Testis (tissue), 3 donors: Measurements from ENCODE around the gene CDK2AP2. TPM values are rescaled to one million over a fixed set of nuclear protein-coding genes. Genes with fewer than 3 reads are reported as not detected.

Experiments
- DNase-seq: peaks from one replicate; pipeline ENCODE4 v3.0.0-alpha.2; 2019
- H3K27ac ChIP-seq, 2 donors: fragments of 200-600 bp; sonication (generic); one replicate each; pipeline ENCODE4 v1.5.1; 2019
- H3K27me3 ChIP-seq: fragments of 200-600 bp; sonication (generic); one replicate; pipeline ENCODE4 v1.5.1; 2019
- H3K36me3 ChIP-seq: fragments of 200-600 bp; sonication (generic); one replicate; pipeline ENCODE4 v1.5.1; 2017; ENCODE audit warnings: low read depth; ENCODE audit errors: missing control alignments
- H3K4me1 ChIP-seq: fragments of 200-600 bp; sonication (generic); one replicate; pipeline ENCODE4 v1.5.1; 2019
- H3K4me3 ChIP-seq, 2 donors: fragments of 200-600 bp; sonication (generic); one replicate each; pipeline ENCODE4 v1.5.1; 2017 to 2019
- H3K9me3 ChIP-seq: fragments of 200-600 bp; sonication (generic); one replicate; pipeline ENCODE4 v1.5.1; 2017
- POLR2A ChIP-seq: fragments of 450-650 bp; IDR thresholded peaks from one replicate; pipeline ENCODE4 v1.6.1; 2017; ENCODE audit warnings: antibody characterized with exemption, mild to moderate bottlenecking, moderate library complexity
- WGBS, 2 donors: methylation state at CpG; one replicate each; pipeline ENCODE4 v1.1.5; 2018; 5-methylcytosine and 5-hydroxymethylcytosine counted together
- intact Hi-C: fragments of 100-400 bp; cut with DNase I; formaldehyde crosslinking; loops from one replicate; pipeline ENCODE4 v1.15.1; 2023; ENCODE audit warnings: low total_unique reads
- microRNA-seq, 2 donors: library from miRNA; unstranded; fragments of <30 nt; microRNA quantifications; one replicate each; pipeline ENCODE4, GENCODE V29; 2016; ENCODE audit warnings: borderline number of aligned reads in 2 of 2, borderline replicate concordance in 1 of 2
- polyA plus RNA-seq: library from polyadenylated mRNA; stranded (reverse); fragments of 350-450 nt; fragmentation: Illumina TruSeq; extraction: RNeasy Lipid Tissue Mini Kit (QIAGEN cat#74804); gene quantifications from one replicate; pipeline ENCODE4 v1.2.3, GENCODE V29; 2014; ENCODE audit warnings: low read depth, low replicate concordance; ENCODE audit not compliant: insufficient read depth
- small RNA-seq, 2 donors: library from RNA; depleted of rRNA; stranded (forward); fragments of <200 nt; gene quantifications; one replicate each; pipeline ENCODE3, GENCODE V24; 2016
- total RNA-seq, 2 donors: library from RNA; depleted of rRNA; stranded (reverse); fragments of >200 nt; gene quantifications; one replicate each; pipeline ENCODE4 v1.2.3, GENCODE V29; 2016
- TF ChIP-seq, protein P1 (sequence below), 3 experiments: fragments of 450-650 bp in 2 of 3; fragments of 200-600 bp in 1 of 3; sonication (generic) in 1 of 3; IDR thresholded peaks; one replicate each; pipeline ENCODE4 v1.5.1; 2016 to 2019; ENCODE audit warnings: antibody characterized with exemption in 3 of 3, mild to moderate bottlenecking in 2 of 3, moderate library complexity in 1 of 3

The CDK2AP2 gene
- total and polyA plus RNA-seq, 3 donors from 2014 or later: 20.9 to 38.0 (median 26.4) TPM

DNA sequence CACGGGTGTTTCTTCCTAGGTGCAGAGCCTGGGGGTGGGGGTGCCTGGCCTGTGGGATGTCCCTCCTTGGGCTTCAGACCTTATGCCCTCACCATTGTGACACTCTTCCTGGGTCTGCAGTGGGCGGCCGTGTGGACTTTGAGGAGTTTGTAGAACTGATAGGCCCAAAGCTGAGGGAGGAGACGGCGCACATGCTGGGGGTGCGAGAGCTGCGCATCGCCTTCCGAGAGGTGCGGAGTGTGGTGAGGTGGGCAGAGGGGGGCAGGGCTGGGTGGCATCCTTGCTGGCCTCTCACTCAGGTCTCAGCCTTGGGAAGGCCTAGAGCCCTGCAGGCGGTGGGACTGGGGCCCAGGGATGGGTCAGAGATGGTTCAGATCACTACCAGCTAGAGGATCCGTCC is 50.5 kb downstream of the CDK2AP2 start:
- TF ChIP-seq POLR2A: no peak
- TF ChIP-seq, protein P1, sequence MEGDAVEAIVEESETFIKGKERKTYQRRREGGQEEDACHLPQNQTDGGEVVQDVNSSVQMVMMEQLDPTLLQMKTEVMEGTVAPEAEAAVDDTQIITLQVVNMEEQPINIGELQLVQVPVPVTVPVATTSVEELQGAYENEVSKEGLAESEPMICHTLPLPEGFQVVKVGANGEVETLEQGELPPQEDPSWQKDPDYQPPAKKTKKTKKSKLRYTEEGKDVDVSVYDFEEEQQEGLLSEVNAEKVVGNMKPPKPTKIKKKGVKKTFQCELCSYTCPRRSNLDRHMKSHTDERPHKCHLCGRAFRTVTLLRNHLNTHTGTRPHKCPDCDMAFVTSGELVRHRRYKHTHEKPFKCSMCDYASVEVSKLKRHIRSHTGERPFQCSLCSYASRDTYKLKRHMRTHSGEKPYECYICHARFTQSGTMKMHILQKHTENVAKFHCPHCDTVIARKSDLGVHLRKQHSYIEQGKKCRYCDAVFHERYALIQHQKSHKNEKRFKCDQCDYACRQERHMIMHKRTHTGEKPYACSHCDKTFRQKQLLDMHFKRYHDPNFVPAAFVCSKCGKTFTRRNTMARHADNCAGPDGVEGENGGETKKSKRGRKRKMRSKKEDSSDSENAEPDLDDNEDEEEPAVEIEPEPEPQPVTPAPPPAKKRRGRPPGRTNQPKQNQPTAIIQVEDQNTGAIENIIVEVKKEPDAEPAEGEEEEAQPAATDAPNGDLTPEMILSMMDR (IDR thresholded peaks at IDR 0.05): no peak
- no peak for DNase-seq

More for the DNA sequence above, 50.5 kb downstream of the CDK2AP2 start:
- Histone ChIP-seq H3K27ac (no peak overlapping the region), H3K4me1 (no peaks in the 10 kb centered on the region), H3K27me3 (no peaks in the 10 kb centered on the region), H3K4me3 (no peak overlapping the region), H3K36me3 (no peaks in the 10 kb centered on the region), H3K9me3 (no peaks in the 10 kb centered on the region)
- intact Hi-C loops: no loop called here
- 88 to 94% methylated on average over 11 to 12 of the region's 12 CpGs for WGBS, 2 donors

Small RNA genes within 50 kb of the gene (microRNA-seq; reads per million reads assigned to microRNA genes)
- gene MIR6752: 0.69 to 0.70 reads per million in 2 donors

Small RNA genes within 50 kb of the gene (small RNA-seq; reads per million reads assigned to genes)
- 0 reads per million in 2 donors for gene MIR6752

Other genes with a start within 250 kb of the CDK2AP2 start
- 10 to 100 TPM; 64.3 to 87.6 TPM for gene GRK2, start 241.7 kb downstream of the CDK2AP2 start, total RNA-seq
- 45.6 TPM for gene GRK2, start 241.7 kb downstream of the CDK2AP2 start, polyA plus RNA-seq
- 10 to 100 TPM; 66.2 to 73.3 TPM for gene ANKRD13D, start 218.9 kb downstream of the CDK2AP2 start, total RNA-seq
- 32.8 TPM for gene ANKRD13D, start 218.9 kb downstream of the CDK2AP2 start, polyA plus RNA-seq
- 1 to 10 TPM; 6.9 to 9.8 TPM for gene SSH3, start 204.6 kb downstream of the CDK2AP2 start, total RNA-seq
- gene SSH3, start 204.6 kb downstream of the CDK2AP2 start, polyA plus RNA-seq: 8.6 TPM
- 10 to 100 TPM; 53.8 to 59.1 TPM for gene POLD4, start 154.6 kb downstream of the CDK2AP2 start, total RNA-seq
- gene POLD4, start 154.6 kb downstream of the CDK2AP2 start, polyA plus RNA-seq: 54.6 TPM
- 1 to 10 TPM; 3.7 to 6.8 TPM for gene CLCF1, start 134.6 kb downstream of the CDK2AP2 start, total RNA-seq
- gene CLCF1, start 134.6 kb downstream of the CDK2AP2 start, polyA plus RNA-seq: 2.7 TPM
- 10 to 100 TPM; 35.8 to 46.2 TPM for gene RAD9A, start 116.2 kb downstream of the CDK2AP2 start, total RNA-seq
- gene RAD9A, start 116.2 kb downstream of the CDK2AP2 start, polyA plus RNA-seq: 25.7 TPM
- 100 to 1,000 TPM; 100 to 129 TPM for gene PPP1CA, start 106.3 kb downstream of the CDK2AP2 start, total RNA-seq
- 79.7 TPM for gene PPP1CA, start 106.3 kb downstream of the CDK2AP2 start, polyA plus RNA-seq
- 1 to 10 TPM; 1.8 to 3.8 TPM for gene TBC1D10C, start 104.1 kb downstream of the CDK2AP2 start, total RNA-seq
- 3.3 TPM for gene TBC1D10C, start 104.1 kb downstream of the CDK2AP2 start, polyA plus RNA-seq
- gene CARNS1, start 92.5 kb downstream of the CDK2AP2 start, total RNA-seq: 1 to 10 TPM in 1 of 2 donors, under 1 TPM in 1; 0.74 to 1.3 TPM
- gene CARNS1, start 92.5 kb downstream of the CDK2AP2 start, polyA plus RNA-seq: 1.6 TPM
- 10 to 100 TPM; 46.5 to 47.4 TPM for gene RPS6KB2, start 79.7 kb downstream of the CDK2AP2 start, total RNA-seq
- gene RPS6KB2, start 79.7 kb downstream of the CDK2AP2 start, polyA plus RNA-seq: 30.1 TPM
- gene PTPRCAP, start 70.5 kb downstream of the CDK2AP2 start, total RNA-seq: 1 to 10 TPM; 3.1 to 5.2 TPM
- 5.6 TPM for gene PTPRCAP, start 70.5 kb downstream of the CDK2AP2 start, polyA plus RNA-seq
- 10 to 100 TPM; 34.6 to 48.6 TPM for gene CORO1B, start 64.7 kb downstream of the CDK2AP2 start, total RNA-seq
- gene CORO1B, start 64.7 kb downstream of the CDK2AP2 start, polyA plus RNA-seq: 34.3 TPM
- gene GPR152, start 55.4 kb downstream of the CDK2AP2 start, total RNA-seq: not detected
- gene GPR152, start 55.4 kb downstream of the CDK2AP2 start, polyA plus RNA-seq: not detected
- gene CABP4, start 52.8 kb downstream of the CDK2AP2 start, total RNA-seq: 1 to 10 TPM in 1 of 2 donors, under 1 TPM in 1; 0.87 to 1.2 TPM
- gene CABP4, start 52.8 kb downstream of the CDK2AP2 start, polyA plus RNA-seq: 0.98 TPM
- 100 to 1,000 TPM; 126 to 149 TPM for gene TMEM134, start 38.9 kb downstream of the CDK2AP2 start, total RNA-seq
- 97.5 TPM for gene TMEM134, start 38.9 kb downstream of the CDK2AP2 start, polyA plus RNA-seq
- gene AIP, start 25.1 kb downstream of the CDK2AP2 start, total RNA-seq: 10 to 100 TPM; 34.6 to 61.7 TPM
- 60.7 TPM for gene AIP, start 25.1 kb downstream of the CDK2AP2 start, polyA plus RNA-seq
- 10 to 100 TPM; 15.5 to 23.5 TPM for gene PITPNM1, start 2.8 kb downstream of the CDK2AP2 start, total RNA-seq
- gene PITPNM1, start 2.8 kb downstream of the CDK2AP2 start, polyA plus RNA-seq: 19.6 TPM
- gene CABP2, start 15.3 kb upstream of the CDK2AP2 start, total RNA-seq: not detected
- gene CABP2, start 15.3 kb upstream of the CDK2AP2 start, polyA plus RNA-seq: not detected
- 100 to 1,000 TPM; 117 to 201 TPM for gene GSTP1, start 75.7 kb upstream of the CDK2AP2 start, total RNA-seq
- gene GSTP1, start 75.7 kb upstream of the CDK2AP2 start, polyA plus RNA-seq: 211 TPM
- gene NDUFV1, start 98.8 kb upstream of the CDK2AP2 start, total RNA-seq: 100 to 1,000 TPM; 312 to 369 TPM
- 187 TPM for gene NDUFV1, start 98.8 kb upstream of the CDK2AP2 start, polyA plus RNA-seq
- 1 to 10 TPM; 6.2 to 7.0 TPM for gene NUDT8, start 121.8 kb upstream of the CDK2AP2 start, total RNA-seq
- gene NUDT8, start 121.8 kb upstream of the CDK2AP2 start, polyA plus RNA-seq: 4.0 TPM
- under 1 TPM in 1 of 2 donors, not detected in 1; 0.50 TPM for gene TBX10, start 131.6 kb upstream of the CDK2AP2 start, total RNA-seq
- not detected for gene TBX10, start 131.6 kb upstream of the CDK2AP2 start, polyA plus RNA-seq
- under 1 TPM in 1 of 2 donors, not detected in 1; 0.50 TPM for gene ACY3, start 142.6 kb upstream of the CDK2AP2 start, total RNA-seq
- 0.66 TPM for gene ACY3, start 142.6 kb upstream of the CDK2AP2 start, polyA plus RNA-seq
- under 1 TPM in 1 of 2 donors, not detected in 1; 0.19 TPM for gene ALDH3B2, start 166.5 kb upstream of the CDK2AP2 start, total RNA-seq
- gene ALDH3B2, start 166.5 kb upstream of the CDK2AP2 start, polyA plus RNA-seq: not detected